ENCODE results near the gene ZSWIM9. TPM values are rescaled to one million over a fixed set of nuclear protein-coding genes. Genes with fewer than 3 reads are reported as not detected.
A peak's percentile ranks its signal among the peaks of the same experiment; 100 is the strongest.

Gene ZSWIM9
- total RNA-seq, 4 donors from 2014 or later = 2.0 to 4.7 (median 2.7) TPM

GRCh38 chr19:48194844-48195830, 24.7 kb downstream of the ZSWIM9 start:
- intact Hi-C loops (cut with DNase I) = no loop called here
- no peaks in the 10 kb centered on the region for H3K9me3 ChIP-seq
- H3K4me1 ChIP-seq = peaks cover 0 to 13% (median 0%) of the 10 kb centered on the region in 3 donors
- TF ChIP-seq CTCF (IDR thresholded peaks at IDR 0.05) (no peak), POLR2A (IDR thresholded peaks at IDR 0.05) (no peak)
- no peak overlapping the region for H3K4me3 ChIP-seq
- H3K27me3 ChIP-seq = peaks cover 0 to 4% (median 0%) of the 10 kb centered on the region in 4 donors
- no peak for DNase-seq
- WGBS, 2 donors = 66 to 68% methylated on average over 9 to 29 of the region's 95 CpGs
- no peak overlapping the region for H3K27ac ChIP-seq
- peaks cover 0 to 17% (median 0%) of the 10 kb centered on the region in 3 donors for H3K36me3 ChIP-seq

GRCh38 chr19:48196321-48196763, 25.9 kb downstream of the ZSWIM9 start:
- Histone ChIP-seq H3K27me3 (peaks cover 0 to 4% (median 0%) of the 10 kb centered on the region in 4 donors), H3K9me3 (no peaks in the 10 kb centered on the region), H3K4me1 (peaks cover 0 to 13% (median 0%) of the 10 kb centered on the region in 3 donors), H3K27ac (no peak overlapping the region), H3K36me3 (peaks cover 0 to 15% (median 0%) of the 10 kb centered on the region in 3 donors), H3K4me3 (no peak overlapping the region)
- intact Hi-C loops (cut with DNase I) = no loop called here
- 56 to 62% methylated on average over 7 to 19 of the region's 23 CpGs for WGBS, 2 donors
- no peak for DNase-seq
- no peak for TF ChIP-seq POLR2A (IDR thresholded peaks at IDR 0.05)
- TF ChIP-seq CTCF (IDR thresholded peaks at IDR 0.05) = no peak

- Histone ChIP-seq H3K9me3 (no peaks in the 10 kb centered on the region), H3K36me3 (peaks cover 0 to 8% (median 0%) of the 10 kb centered on the region in 3 donors), H3K4me1 (peaks cover 0 to 13% (median 0%) of the 10 kb centered on the region in 3 donors), H3K4me3 (no peak overlapping the region), H3K27ac (no peak overlapping the region), H3K27me3 (peaks cover 0 to 4% (median 0%) of the 10 kb centered on the region in 4 donors)
- no peak for DNase-seq
- intact Hi-C loops (cut with DNase I) = no loop called here
- TF ChIP-seq POLR2A (IDR thresholded peaks at IDR 0.05) = no peak
- no peak for TF ChIP-seq CTCF (IDR thresholded peaks at IDR 0.05)
- WGBS, 2 donors = 36 to 39% methylated on average over 13 of the region's 13 CpGs
These were observed 26.6 kb downstream of the ZSWIM9 start for GRCh38 chr19:48196933-48197665.

GRCh38 chr19:48203222-48203793, 32.8 kb downstream of the ZSWIM9 start:
- H3K4me3 ChIP-seq = peak overlapping the region; percentile 63 to 79 (median 70)
- H3K36me3 ChIP-seq = no peaks in the 10 kb centered on the region
- no peak for DNase-seq
- 3 to 5% methylated on average over 5 of the region's 5 CpGs for WGBS, 2 donors
- H3K4me1 ChIP-seq = peaks cover 0 to 20% (median 11%) of the 10 kb centered on the region in 3 donors
- peak overlapping the region; percentile 57 to 83 (median 72) for H3K27ac ChIP-seq
- TF ChIP-seq CTCF (IDR thresholded peaks at IDR 0.05) (no peak), POLR2A (IDR thresholded peaks at IDR 0.05) (no peak)
- H3K9me3 ChIP-seq = no peaks in the 10 kb centered on the region
- H3K27me3 ChIP-seq = no peaks in the 10 kb centered on the region
- intact Hi-C loops (cut with DNase I) = no loop called here
